Measurements from ENCODE around the gene DBH.

DBH gene

DNA sequence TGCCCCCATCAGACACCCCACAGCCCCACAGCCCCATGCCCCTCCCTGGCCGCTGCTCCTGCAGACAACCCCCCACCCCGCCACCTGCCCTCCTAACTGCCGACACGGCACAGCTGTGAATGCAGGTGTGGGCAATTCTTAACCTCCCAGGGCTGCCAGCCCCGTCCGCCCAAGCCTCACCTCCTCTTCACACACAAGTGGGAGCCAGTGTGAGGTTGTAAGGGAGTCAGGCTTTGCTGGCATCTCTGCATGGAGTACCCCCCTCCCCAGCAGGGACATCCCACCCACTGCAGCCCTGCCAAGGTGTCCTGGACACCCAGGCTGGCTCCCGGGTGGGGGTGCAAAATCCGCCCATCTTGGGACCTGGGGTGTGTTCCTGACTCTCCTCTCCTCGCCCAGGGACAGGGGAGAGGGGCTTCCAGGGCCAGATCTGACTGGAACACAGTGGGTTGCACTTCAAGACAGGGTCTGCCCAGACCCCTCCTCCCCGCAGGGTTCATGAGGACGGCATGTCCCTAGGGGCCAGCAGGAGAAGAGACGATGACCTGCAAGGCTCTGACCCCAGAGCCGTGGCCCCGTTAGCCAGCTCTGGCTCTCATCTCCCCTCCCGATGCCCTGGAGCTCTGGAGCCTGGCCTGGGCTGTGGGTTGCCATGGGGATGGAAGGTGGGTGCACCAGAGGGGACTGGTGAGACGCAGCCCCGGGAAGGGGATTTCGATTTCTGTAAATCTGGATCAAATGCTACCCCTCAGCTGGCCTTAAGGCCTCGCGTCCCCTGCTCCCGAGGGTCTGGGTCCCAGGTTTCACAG, 67.6 kb downstream of the DBH start:
- no peak for DNase-seq

GRCh38 chr9:133704711-133705181, 68.6 kb downstream of the DBH start:
- no peak for DNase-seq

DNA sequence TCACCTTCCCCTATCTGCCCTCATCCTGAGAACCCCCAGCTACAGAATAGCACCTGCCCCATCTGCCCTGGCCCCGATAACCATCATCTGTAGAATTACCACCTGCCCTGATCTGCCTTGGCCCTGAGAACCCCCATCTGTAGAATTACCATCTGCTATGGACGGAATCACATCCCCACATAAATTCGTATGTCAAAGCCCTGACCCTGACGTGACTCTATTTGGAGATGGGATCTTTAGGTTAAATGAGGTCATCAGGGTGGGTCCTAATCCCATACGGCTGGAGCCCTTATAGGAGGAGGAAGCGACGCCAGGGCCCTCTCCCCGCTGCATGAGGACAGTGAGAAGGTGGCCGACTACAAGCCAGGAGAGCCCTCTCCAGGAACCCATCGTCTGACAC, 69.4 kb downstream of the DBH start:
- DNase-seq, result no peak

DNA sequence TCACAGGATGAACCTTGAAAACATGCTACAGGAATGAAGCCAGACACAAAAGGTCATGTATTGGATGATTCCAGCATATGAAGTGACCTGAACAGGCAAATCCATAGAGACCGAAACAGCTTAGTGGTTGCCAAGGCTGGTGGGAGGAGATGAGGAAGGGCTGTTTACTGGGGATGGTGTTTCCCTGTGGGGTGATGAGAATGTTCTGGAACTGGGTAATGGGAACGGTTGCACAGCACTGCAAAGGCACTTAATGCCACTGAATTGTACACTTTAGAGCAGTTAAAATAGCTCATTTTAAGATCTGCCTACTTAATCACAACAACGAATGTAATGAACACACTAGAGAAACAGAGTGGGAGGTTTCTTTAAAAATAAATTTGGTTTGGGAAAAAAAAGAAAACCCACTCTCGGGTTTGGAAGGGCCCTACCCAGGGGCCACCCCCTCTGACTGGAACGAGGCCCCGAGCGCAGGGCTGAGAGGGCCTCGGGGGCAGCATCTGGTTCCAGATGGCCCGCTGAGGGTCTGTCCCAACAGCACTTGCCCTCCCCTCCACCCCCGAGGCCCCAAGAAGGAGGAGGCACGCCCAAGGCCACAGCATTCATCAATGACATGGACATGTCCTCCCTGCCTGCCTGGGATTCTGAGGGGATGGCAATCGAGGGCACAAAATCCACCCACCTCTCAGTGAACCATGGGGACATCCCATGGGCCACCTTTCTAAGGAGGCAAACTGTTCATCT, 70.3 kb downstream of the DBH start:
- no peak for DNase-seq

- no peak for DNase-seq
These were observed 71.1 kb downstream of the DBH start for GRCh38 chr9:133707065-133707762.

- no peak for DNase-seq
These were observed 71.6 kb downstream of the DBH start for GRCh38 chr9:133707763-133708245.

DNA sequence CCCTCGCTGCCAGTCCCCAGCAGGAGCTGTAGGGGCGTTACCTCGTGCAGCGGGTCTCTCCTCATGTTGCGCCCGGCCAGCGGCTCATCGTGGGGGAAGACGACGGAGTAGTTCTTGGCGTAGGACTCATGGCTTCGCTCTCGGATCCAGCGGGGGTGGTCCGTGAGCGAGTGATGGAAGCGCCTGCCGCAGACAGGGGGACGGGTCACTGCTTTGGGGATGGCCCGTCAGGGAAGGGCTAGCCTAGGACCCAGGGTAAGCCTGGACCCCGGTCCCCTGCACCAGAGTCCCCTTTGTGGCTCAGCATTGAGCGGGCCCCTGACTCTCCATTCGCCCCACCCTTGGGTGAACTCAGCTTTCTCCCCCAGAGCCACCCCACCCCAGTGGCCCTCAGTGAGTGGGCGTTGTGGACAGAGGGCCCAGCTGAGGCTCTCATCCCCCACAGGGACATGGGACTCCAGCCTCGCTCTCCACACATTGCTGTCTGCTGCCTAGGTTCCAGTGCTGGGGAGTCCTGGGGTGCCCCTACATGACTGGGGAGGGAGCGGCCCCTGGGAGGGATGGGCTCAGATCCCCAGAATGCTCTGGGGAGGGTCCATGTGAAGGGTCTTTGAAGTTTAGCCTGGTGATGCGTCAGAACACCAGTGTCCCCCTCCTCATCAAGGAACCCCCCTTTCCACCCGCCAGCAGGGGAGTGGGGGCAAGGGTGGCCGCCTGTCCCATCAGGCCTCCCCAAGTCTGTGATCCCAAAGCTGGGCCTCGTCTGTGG, 72.3 kb downstream of the DBH start:
- no peak for DNase-seq

All from activated CD4-positive, alpha-beta T cell treated with anti-CD3 and anti-CD28 coated beads for 1 hour (primary cell).